ENCODE measurements around the gene ADGRV1. TPM values are rescaled to one million over a fixed set of nuclear protein-coding genes. Genes with fewer than 3 reads are reported as not detected.

ADGRV1 gene
- polyA plus RNA-seq, 3 donors, result 8.4 to 12.8 (median 12.4) TPM

DNA sequence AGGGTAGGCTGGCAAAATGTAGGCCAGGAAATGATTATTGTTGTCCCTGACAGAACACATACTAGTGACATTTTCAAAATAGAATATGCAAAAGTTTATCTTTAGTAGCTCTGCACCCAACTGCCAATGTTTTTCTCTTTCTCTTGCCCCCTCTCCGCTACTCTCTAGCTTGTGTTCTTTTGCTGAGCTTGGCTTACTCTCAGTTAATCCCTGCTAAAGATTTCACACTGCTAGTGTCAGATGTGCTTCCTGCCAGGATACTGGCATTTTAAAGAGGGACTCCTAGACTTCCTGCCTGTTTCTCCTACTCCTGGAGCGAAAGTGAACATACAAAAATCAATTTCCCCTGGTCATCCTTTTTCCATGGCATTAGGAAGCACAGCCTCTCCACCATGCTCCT, 564.1 kb downstream of the ADGRV1 start:
- no peak for DNase-seq (ENCODE audit: extremely low read depth in 1 of 11, low read depth in 9 of 11, low spot score in 4 of 11)

DNA sequence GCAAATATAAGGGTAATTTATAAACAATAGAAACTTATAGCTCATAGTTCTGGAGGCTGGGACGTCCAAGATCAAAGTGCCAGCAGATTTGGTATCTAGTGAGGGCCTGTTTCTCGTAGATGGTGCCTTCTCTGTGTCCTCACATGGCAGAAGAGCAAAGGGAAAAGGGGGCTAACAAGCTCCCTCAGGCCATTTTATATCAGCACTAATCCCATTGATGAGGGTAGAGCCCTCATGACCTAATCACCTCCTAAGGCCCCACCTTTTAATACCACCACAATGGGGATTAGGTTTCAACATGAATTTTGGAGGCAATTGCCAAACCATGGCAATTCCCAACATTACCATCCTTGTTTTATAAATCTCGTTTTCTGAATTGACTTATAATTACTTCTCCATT, 564.7 kb downstream of the ADGRV1 start:
- no peak for DNase-seq (ENCODE audit: extremely low read depth in 1 of 11, low read depth in 9 of 11, low spot score in 4 of 11)

DNA sequence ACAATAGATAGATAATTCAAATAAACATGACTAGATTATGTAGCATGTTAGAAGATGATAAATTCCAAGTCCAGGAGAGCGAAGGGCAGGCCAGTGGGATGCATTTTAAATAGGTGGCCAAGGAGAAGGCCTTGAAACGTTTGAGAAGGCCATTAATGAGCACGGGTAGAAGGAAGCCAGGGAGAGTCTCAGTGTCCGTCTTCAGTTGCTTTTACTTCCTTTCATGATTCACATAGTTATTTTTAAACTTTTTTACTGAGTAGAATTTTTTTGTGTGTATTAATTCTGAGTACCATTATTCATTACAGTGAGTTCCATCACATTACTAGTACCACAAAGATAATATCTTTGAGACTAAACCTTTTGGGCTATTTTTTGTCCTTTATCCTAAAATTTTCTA, 565.3 kb downstream of the ADGRV1 start:
- no peak for DNase-seq (ENCODE audit: extremely low read depth in 1 of 11, low read depth in 9 of 11, low spot score in 4 of 11)

- no peak for DNase-seq (ENCODE audit: extremely low read depth in 1 of 11, low read depth in 9 of 11, low spot score in 4 of 11)
Measured at GRCh38 chr5:91125916-91126315, 567.3 kb downstream of the ADGRV1 start.

- peak in 2 of 11 donors; percentile 23 to 27 for DNase-seq (ENCODE audit: extremely low read depth in 1 of 11, low read depth in 9 of 11, low spot score in 4 of 11)
Measured at GRCh38 chr5:91126448-91126847, 567.9 kb downstream of the ADGRV1 start.

DNA sequence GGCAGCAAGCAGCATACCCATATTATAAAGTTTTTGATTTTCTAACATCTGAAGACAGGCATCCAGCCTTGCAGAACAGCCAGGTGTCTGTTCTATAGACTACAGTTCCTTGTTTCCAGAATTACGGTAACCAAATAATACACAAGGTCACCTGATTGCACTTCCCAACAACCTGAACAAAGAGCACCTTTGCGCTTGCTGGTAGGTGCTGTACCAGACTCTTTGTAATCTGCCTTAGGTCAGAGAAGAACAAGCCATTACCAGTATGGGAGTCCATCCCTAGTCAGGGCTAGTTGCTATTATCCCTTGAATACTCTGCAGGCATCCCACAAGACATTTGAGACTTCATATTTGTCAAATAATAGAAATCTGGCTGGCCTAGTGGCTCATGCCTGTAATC, 568.3 kb downstream of the ADGRV1 start:
- no peak for DNase-seq (ENCODE audit: extremely low read depth in 1 of 11, low read depth in 9 of 11, low spot score in 4 of 11)

- no peak for DNase-seq (ENCODE audit: extremely low read depth in 1 of 11, low read depth in 9 of 11, low spot score in 4 of 11)
Measured at GRCh38 chr5:91127456-91128081, 569.0 kb downstream of the ADGRV1 start.

DNA sequence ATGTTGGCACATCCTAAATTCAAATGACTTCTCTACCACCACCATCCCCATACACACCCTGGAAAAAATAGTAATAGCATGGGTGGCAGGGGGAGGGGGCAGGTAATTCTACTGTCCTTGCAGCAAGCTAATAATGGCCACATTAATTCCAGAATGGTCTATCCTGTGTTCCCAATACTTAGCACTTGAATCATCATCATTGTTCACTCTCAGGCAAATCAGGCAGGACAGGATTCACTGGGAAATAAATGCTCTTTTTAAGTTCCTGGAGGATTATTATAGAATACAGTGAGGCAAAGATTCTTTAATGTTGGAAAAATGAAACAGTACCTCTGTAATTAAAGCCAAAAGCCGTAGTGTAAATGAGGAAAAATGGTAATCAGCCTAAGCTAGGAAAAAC, 570.0 kb downstream of the ADGRV1 start:
- no peak for DNase-seq (ENCODE audit: extremely low read depth in 1 of 11, low read depth in 9 of 11, low spot score in 4 of 11)

- DNase-seq (ENCODE audit: extremely low read depth in 1 of 11, low read depth in 9 of 11, low spot score in 4 of 11), result no peak
Measured at GRCh38 chr5:91129748-91130147, 571.2 kb downstream of the ADGRV1 start.

GRCh38 chr5:91130759-91131158, 572.2 kb downstream of the ADGRV1 start:
- no peak for DNase-seq (ENCODE audit: extremely low read depth in 1 of 11, low read depth in 9 of 11, low spot score in 4 of 11)

DNA sequence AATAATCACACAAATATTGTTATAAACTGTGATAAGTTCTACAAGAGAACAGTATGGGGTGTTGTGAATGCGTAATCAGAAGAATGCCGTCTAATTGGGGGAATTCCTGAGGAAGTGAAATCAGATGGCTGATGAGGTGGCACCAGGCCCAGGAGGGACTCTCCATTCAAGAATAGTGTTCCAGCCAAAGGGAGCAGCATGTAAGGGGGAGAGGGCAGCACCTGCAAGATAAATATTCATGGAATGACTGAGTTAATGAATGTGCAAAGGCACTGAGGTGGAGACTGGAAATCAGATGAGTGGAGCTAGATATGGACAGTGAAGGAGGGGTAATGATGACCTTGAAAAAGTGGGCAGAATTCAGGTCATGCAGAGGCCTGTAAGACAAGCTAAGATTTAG, 574.0 kb downstream of the ADGRV1 start:
- no peak for DNase-seq (ENCODE audit: extremely low read depth in 1 of 11, low read depth in 9 of 11, low spot score in 4 of 11)

DNA sequence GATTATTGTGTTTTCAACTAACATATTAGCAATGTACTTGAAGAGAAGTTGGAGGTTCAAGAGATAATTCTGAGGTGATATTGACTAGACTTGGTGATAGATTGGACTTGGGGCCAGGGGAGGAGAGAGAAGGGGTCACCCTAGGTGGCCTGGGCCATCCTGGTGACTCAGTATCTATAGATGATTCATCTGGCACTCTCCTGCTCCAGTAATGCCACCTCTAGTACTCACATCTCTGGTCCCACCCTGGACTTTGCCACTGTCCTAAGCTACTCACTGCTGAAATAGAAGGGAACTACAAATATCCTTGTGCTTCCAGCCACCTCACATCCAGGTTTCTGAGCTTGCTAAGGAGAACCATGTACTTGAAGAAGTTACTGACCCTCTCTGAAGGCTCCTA, 574.6 kb downstream of the ADGRV1 start:
- no peak for DNase-seq (ENCODE audit: extremely low read depth in 1 of 11, low read depth in 9 of 11, low spot score in 4 of 11)

DNA sequence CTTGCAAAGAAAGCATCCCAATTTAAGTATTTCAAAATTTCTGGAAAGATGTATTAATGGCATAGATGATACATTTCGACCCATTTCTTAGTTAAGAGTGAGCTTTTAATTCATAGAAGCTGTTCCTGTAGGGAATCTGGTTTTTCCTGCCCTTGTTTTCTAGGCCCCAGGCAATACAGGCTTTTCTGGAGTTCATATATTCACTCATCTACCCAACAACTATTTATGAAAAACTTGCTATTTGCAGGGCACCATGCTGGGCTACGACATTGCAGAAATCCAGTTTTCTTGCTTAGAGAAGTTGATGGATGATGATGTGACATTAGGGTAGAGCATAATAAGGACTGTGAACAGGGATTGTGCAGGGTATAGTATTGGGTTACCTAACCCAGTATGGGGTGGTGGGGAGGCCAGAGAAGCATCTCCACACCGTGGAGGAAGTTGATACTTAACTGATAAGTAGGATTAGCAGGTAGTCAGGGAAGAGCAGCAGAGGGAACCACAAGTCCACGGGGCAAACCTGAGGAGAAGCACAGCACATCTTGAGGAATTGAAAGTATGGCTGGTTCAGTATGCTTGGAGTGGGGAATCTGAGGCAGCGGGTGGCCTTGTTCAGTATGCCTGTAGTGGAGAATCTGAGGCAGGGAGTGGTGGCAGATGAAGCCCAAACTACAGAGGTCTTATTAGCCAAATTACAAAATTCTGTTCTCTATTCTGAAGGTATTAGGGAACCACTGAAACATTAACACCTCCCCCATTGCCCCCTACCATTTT, 577.1 kb downstream of the ADGRV1 start:
- no peak for DNase-seq (ENCODE audit: extremely low read depth in 1 of 11, low read depth in 9 of 11, low spot score in 4 of 11)

- DNase-seq (ENCODE audit: extremely low read depth in 1 of 11, low read depth in 9 of 11, low spot score in 4 of 11), result no peak
Measured at GRCh38 chr5:91136271-91136670, 577.7 kb downstream of the ADGRV1 start.

- DNase-seq (ENCODE audit: extremely low read depth in 1 of 11, low read depth in 9 of 11, low spot score in 4 of 11), result no peak
Measured at GRCh38 chr5:91137647-91138046, 579.0 kb downstream of the ADGRV1 start.

GRCh38 chr5:91139572-91140200, 581.1 kb downstream of the ADGRV1 start:
- DNase-seq (ENCODE audit: extremely low read depth in 1 of 11, low read depth in 9 of 11, low spot score in 4 of 11), result no peak

- no peak for DNase-seq (ENCODE audit: extremely low read depth in 1 of 11, low read depth in 9 of 11, low spot score in 4 of 11)
Measured at GRCh38 chr5:91140657-91141056, 582.1 kb downstream of the ADGRV1 start.

DNA sequence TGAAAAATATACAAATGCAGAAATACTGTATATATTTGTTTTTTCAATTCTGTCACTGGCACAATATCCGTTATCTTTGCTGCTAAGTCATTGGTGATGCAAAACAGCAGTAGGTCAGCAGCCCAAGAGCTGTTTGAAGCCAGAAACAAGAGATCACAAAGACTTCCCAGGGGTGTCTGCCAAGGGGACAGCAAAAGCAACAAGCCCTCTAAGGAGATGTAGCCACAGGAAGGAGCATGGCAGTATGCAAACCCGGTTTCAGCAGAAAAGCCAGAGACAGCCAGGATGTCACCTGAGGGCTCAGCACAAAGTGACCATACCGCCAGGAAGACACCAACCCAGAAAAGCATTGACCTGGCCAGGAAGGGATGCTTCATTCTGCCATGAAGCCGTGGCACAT, 583.0 kb downstream of the ADGRV1 start:
- no peak for DNase-seq (ENCODE audit: extremely low read depth in 1 of 11, low read depth in 9 of 11, low spot score in 4 of 11)

GRCh38 chr5:91142386-91142785, 583.8 kb downstream of the ADGRV1 start:
- DNase-seq (ENCODE audit: extremely low read depth in 1 of 11, low read depth in 9 of 11, low spot score in 4 of 11), result no peak

DNA sequence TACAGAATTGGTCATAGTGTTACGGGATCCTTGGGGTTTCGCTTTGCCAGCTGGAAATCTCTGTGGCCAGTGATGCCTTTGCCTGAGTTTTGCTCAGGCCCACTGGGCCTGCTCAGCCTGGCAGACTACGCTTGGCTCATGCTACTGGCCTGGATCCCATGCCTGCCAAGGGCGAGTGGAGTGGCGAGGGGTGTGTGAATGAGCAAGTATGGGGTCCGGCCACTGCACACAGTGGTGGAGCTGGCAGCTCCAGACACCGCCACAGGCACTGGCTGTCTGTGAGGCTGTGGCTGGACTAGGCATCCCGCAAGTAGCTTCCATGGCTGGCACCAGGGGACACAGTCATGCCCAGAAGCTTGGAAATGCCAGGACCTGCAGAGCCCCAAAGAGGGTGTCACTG, 584.2 kb downstream of the ADGRV1 start:
- DNase-seq (ENCODE audit: extremely low read depth in 1 of 11, low read depth in 9 of 11, low spot score in 4 of 11), result no peak
